Cardiac muscle cell (in vitro differentiated cells and primary cell): ENCODE data around the gene C1orf210. TPM values are rescaled to one million over a fixed set of nuclear protein-coding genes. Genes with fewer than 3 reads are reported as not detected.

ENCODE experiments used
- DNase-seq, 2 donors: peaks; one replicate each; pipeline versions ENCODE4 v3.0.0 to v3.0.0-alpha.2; 2010 to 2017; ENCODE audit warnings: low read depth in 1 of 2, low spot score in 1 of 2
- H3K27ac ChIP-seq: fragments of 200-600 bp; sonication (generic); 2 replicates; pipeline ENCODE4 v1.5.1; 2016
- H3K27me3 ChIP-seq: fragments of 200-600 bp; sonication (generic); 2 replicates; pipeline ENCODE4 v1.6.0; 2016; ENCODE audit warnings: control low read depth
- H3K36me3 ChIP-seq: fragments of 200-600 bp; sonication (generic); 2 replicates; pipeline ENCODE4 v1.5.1; 2016; ENCODE audit warnings: control low read depth
- H3K4me1 ChIP-seq: fragments of 200-600 bp; sonication (generic); 2 replicates; pipeline ENCODE4 v1.8.1; 2017; ENCODE audit warnings: low read depth, mild to moderate bottlenecking, mixed run types
- H3K4me3 ChIP-seq: fragments of 200-600 bp; sonication (generic); 2 replicates; pipeline ENCODE4 v1.5.1; 2016; ENCODE audit warnings: mild to moderate bottlenecking
- H3K9me3 ChIP-seq: fragments of 200-600 bp; sonication (generic); 2 replicates; pipeline ENCODE4 v1.5.1; 2017; ENCODE audit warnings: low read depth, mild to moderate bottlenecking, control low read depth
- polyA plus RNA-seq: library from polyadenylated mRNA; unstranded; fragments of >200 nt; fragmentation: Nextera tagmentation; extraction: Ambion mirVana; gene quantifications from 2 replicates; pipeline ENCODE4 v1.2.1, GENCODE V29; 2016
- total RNA-seq: library from RNA; depleted of rRNA; stranded (reverse); fragments of >200 nt; gene quantifications from 2 replicates; pipeline ENCODE4 v1.2.3, GENCODE V29; 2016
- TF ChIP-seq, protein P1 (sequence below): IDR thresholded peaks from 2 replicates; pipeline ENCODE4 v1.5.1; 2012; ENCODE audit warnings: low read depth, mild to moderate bottlenecking, low read length

The C1orf210 gene
- total and polyA plus RNA-seq, 2 experiments from 2014 or later = 0.12 TPM; not detected in 1

DNA sequence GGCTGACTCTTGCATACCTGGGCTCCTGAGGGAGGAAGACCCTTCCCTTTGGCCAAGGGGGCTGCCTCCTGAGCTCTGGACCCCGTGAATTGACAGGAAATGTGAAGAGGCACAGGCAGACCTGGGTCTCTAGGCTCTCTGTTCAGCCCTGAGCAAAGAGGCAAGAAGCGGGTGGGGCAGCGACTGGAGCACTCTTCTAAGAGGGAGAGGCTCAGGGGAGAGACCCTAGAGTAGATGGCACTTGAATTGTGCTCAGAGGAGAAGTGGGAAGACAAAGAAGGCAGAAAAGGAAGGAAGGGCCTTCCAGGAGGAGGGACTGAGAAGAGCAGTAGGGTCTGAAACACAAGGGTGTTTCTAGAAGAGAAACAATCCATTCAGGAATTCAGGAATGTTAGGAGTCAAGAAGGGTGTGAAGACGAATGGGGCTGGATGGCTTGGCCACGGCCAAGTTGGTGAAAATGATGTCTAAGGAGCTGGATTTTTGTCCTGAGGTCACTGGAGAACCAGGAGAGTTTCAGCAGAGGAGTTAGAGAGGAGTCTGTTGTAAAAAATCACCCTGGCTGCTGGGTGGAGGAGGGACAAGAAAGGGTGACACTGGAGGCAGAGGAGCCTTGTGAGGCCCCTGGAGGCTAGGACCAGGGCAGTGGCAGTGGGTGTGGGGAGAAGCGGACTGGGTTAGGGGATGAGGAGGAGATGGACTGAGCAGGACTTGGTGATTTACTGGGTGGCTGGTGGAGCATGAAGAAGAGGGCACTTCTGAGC is 20.7 kb upstream of the C1orf210 start:
- Histone ChIP-seq H3K4me3 (no peak overlapping the region), H3K4me1 (no peaks in the 10 kb centered on the region), H3K27me3 (no peaks in the 10 kb centered on the region), H3K36me3 (no peaks in the 10 kb centered on the region), H3K27ac (no peak overlapping the region), H3K9me3 (no peaks in the 10 kb centered on the region)
- TF ChIP-seq, protein P1, sequence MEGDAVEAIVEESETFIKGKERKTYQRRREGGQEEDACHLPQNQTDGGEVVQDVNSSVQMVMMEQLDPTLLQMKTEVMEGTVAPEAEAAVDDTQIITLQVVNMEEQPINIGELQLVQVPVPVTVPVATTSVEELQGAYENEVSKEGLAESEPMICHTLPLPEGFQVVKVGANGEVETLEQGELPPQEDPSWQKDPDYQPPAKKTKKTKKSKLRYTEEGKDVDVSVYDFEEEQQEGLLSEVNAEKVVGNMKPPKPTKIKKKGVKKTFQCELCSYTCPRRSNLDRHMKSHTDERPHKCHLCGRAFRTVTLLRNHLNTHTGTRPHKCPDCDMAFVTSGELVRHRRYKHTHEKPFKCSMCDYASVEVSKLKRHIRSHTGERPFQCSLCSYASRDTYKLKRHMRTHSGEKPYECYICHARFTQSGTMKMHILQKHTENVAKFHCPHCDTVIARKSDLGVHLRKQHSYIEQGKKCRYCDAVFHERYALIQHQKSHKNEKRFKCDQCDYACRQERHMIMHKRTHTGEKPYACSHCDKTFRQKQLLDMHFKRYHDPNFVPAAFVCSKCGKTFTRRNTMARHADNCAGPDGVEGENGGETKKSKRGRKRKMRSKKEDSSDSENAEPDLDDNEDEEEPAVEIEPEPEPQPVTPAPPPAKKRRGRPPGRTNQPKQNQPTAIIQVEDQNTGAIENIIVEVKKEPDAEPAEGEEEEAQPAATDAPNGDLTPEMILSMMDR = no peak
- DNase-seq = no peak

DNA sequence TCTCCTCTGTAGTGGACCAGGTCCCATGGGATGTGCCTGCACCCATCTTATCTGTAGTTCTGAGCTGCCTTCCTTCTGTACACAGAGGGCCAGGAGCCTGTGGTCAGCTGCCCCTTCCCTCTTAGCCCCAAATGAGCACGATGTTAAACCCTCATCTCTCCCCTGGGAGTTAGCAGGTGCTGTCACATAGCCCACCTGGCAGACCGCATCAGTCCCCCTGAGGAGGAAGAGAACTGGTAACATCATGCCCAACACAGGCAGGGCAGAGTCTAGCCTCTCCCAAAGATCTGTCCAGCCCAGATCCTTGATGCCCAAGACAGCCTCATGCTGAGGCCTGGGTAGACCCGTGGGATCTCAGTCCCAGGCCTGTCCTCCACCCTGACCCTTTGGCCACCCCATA is 20.1 kb upstream of the C1orf210 start:
- no peaks in the 10 kb centered on the region for H3K9me3 ChIP-seq
- no peak for DNase-seq
- no peaks in the 10 kb centered on the region for H3K27me3 ChIP-seq
- TF ChIP-seq, protein P1 = no peak
- H3K36me3 ChIP-seq = no peaks in the 10 kb centered on the region
- H3K27ac ChIP-seq = no peak overlapping the region
- no peak overlapping the region for H3K4me3 ChIP-seq
- no peaks in the 10 kb centered on the region for H3K4me1 ChIP-seq

DNA sequence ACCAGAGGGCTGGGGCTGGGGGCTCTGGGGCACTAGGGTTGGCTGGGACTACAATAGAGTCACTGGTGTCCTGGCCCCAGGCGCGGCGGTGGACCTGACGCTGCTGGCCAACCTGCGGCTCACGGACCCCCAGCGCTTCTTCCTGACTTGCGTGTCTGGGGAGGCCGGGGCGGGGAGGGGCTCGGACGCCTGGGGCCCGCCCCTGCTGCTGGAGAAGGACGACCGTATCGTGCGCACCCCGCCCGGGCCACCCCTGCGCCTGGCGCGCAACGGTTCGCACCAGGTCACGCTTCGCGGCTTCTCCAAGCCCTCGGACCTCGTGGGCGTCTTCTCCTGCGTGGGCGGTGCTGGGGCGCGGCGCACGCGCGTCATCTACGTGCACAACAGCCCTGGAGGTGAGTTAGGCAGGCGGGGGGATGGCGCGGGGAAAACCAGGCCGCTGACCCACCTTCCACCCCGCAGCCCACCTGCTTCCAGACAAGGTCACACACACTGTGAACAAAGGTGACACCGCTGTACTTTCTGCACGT is 19.5 kb upstream of the C1orf210 start:
- TF ChIP-seq, protein P1 = no peak
- Histone ChIP-seq H3K4me3 (no peak overlapping the region), H3K36me3 (no peaks in the 10 kb centered on the region), H3K4me1 (no peaks in the 10 kb centered on the region), H3K27ac (no peak overlapping the region), H3K9me3 (no peaks in the 10 kb centered on the region), H3K27me3 (no peaks in the 10 kb centered on the region)
- DNase-seq = no peak

DNA sequence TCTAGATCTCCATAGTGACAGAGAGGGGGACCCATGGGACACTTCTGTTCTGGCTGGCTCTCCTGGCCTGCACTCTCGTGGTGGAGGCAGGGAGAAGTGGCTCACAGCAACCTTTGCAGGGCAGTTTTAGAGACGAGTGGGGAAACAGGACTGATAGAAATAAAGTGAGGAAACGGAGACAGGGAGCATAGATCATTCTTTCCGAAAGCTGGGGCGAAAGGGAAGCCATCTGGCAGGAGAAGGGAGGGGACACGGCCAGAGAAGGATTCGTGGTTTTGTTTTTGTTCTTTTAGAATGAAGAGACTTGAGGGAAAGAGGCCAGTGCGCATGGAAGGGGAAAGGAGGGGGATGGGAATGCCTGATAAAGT is 18.9 kb upstream of the C1orf210 start:
- TF ChIP-seq, protein P1 = no peak
- no peak overlapping the region for H3K27ac ChIP-seq
- H3K4me3 ChIP-seq = no peak overlapping the region

DNA sequence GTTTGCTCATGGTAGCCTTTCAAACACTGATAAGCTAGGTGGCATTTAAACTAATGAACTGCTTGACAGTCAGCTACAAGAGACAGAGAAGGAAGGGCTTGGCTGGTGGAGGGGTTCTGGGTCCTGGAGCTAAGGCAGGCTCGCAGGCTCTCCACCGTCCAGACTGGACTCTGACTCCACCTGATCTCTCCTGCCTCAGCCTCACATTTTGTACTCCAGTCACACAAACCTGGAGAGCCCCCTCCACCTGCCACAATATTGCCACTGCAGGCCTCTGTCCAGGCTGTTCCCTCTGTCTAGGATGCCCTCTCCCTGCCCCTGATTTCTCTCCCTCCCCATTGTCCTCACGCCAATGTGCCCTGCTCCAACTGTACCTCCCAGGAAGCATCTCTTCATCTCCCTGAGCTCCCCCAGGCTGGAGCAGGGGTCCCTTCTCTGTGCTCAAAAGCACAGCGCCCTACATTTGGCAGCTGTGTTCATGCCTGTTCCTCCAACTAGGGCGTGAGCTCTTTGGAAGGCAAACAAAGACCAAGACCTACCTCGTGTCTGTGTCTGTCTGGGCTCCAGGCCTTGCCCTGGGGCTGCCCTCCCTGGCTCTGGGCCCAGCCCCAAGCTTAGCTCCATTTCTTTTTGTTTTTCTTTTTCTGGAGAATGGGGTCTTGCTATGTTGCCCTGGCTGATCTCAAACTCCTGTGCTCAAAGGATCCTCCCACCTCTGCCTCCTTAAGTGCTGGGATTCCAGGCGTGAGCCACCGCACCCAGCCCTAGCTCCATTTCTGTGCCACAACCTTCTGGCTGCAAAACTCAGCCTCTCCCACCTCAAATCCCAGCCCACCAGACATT is 18.3 kb upstream of the C1orf210 start:
- Histone ChIP-seq H3K27me3 (no peaks in the 10 kb centered on the region), H3K9me3 (no peaks in the 10 kb centered on the region), H3K27ac (no peak overlapping the region), H3K4me3 (no peak overlapping the region), H3K4me1 (no peaks in the 10 kb centered on the region), H3K36me3 (no peaks in the 10 kb centered on the region)
- peak in 1 of 2 donors; percentile 24 for DNase-seq
- TF ChIP-seq, protein P1 = no peak

More for the DNA sequence above, 18.9 kb upstream of the C1orf210 start:
- Histone ChIP-seq H3K36me3 (no peaks in the 10 kb centered on the region), H3K9me3 (no peaks in the 10 kb centered on the region), H3K27me3 (no peaks in the 10 kb centered on the region), H3K4me1 (no peaks in the 10 kb centered on the region)
- DNase-seq = no peak
